HG03439 (cell line): Measurements from ENCODE around the gene CETN1.

Source experiments
- ATAC-seq: cut with Tn5 transposase; IDR thresholded peaks from one replicate; pipeline ENCODE4 v1.9.1; 2021; ENCODE audit warnings: mild to moderate bottlenecking, moderate library complexity; ENCODE audit not compliant: unreplicated experiment

CETN1 gene

GRCh38 chr18:618618-619017, 38.4 kb downstream of the CETN1 start:
- ATAC-seq, result no peak

DNA sequence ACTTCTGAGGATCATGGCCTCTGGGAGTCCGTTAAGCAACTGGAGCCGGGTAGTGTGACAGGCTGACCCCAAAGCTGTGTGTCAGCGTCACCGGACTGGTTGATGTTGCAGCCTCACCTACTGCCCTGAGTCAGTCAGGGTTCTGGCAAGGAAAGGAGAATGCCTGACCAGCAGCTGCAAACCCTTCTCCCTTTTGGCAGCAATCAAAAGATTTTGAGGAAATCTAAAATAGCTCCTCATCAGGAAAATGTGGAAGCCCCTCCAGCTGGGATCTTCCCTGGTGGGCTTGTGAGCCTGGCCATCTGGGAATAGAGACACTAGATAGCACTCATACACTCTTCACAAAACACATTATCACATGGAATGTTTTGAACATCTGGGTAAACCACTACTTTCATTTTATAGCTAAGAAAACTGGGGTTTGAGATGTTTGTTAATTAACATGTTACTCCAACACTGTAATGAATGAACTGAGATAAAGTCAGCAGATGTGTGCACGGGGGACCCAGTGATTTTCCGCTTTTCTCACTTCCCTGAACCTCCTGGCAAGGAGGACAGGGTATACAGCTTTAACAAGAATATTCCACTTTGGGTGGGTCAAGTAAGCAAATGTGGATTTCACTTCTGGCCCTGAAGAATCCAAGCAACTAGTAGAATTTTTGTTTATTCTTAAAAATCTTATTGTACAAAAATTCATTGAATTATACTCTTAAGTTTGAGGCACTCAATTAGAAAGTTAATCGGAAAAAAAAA, 41.3 kb downstream of the CETN1 start:
- no peak for ATAC-seq

GRCh38 chr18:622289-622688, 42.1 kb downstream of the CETN1 start:
- ATAC-seq, result no peak

- peak; percentile 70 for ATAC-seq
Measured at GRCh38 chr18:623761-624620, 43.8 kb downstream of the CETN1 start.

DNA sequence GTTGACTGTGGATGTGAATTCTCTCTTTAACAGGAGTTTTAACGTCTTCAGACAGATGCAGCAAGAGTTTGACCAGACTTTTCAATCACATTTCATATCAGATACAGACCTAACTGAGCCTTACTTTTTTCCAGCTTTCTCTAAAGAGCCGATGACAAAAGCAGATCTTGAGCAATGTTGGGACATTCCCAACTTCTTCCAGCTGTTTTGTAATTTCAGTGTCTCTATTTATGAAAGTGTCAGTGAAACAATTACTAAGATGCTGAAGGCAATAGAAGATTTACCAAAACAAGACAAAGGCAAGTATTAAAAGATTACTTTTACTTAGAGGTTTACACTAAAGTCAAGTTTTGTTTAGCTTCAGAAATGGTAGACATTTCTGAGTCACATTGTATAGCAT, 47.1 kb downstream of the CETN1 start:
- ATAC-seq, result no peak

- ATAC-seq, result no peak
Measured at GRCh38 chr18:629269-630150, 49.3 kb downstream of the CETN1 start.

DNA sequence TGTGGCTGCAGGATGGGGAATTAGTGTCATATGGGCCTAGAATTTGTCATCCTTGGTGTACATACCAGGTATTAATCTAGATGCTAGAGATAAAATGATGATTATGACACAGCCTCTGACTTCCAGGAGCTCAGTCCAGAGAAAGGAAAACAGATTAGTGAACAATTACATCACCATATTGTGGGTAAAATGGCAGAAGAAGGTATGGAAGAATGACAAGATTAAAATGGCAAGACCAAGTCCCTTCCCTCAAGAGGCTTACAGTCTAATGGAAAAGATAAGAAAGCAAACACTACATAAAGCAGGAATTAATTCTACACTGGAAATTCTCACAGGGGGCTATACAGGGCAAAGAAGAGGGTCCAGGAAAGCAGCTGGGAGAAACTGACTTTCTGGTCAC, 51.4 kb downstream of the CETN1 start:
- ATAC-seq, result no peak
